ENCODE results near the gene LYST. TPM values are rescaled to one million over a fixed set of nuclear protein-coding genes. Genes with fewer than 3 reads are reported as not detected.

LYST gene
- total and polyA plus RNA-seq, 10 of the 15 experiments (the other 5 are each of a cell fraction or from before 2014, with no cell fraction given) = 3.3 to 28.1 (median 5.6) TPM

DNA sequence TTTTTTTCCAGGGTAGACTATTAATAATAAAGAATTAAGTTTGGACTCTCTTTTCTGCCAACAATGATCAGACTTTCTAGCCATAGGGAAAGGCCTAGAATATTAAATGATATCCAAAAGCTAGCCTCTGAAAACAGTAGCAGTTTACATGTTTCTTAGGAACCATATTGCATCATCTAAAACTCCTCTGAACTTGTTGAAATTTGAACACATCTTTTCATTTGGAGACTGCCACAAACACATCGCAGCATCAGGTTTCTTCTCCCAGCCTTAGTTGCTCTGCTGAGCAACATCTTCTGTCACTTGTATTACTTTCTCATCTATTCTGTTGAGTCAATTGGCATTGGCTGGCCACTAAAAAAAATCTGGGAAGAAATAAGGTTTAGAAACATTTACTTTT, 153.9 kb downstream of the LYST start (continued):
- no peak for TF ChIP-seq ZNF592 (IDR thresholded peaks at IDR 0.05)

DNA sequence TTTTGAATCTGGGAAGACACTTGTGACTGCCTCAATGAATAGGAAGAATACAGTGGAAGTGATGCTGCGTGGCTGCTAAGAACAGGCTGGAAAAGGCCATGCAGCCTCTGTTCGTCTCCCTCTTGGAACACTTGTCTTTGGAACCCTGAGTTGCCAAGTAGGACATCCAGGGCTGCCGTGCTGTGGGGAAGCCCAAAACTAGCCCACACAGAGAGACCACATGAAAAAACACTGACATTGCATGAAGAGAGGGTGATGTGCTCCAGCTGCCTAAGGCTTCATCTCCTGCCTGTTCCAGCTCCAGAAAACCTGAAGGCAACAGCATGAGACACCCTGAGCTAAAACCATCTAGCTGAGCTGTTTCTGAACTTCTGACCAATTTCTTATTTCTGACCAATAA, 156.0 kb downstream of the LYST start:
- H3K9me3 ChIP-seq (replicated peaks; ENCODE audit: control insufficient read depth, insufficient read depth, low read length) = no peaks in the 10 kb centered on the region
- H3K4me2 ChIP-seq (ENCODE audit: control insufficient read depth, insufficient read depth) = no peak overlapping the region
- ChIA-PET POLR2A (no interaction called here), RAD21 (ENCODE audit: unreplicated experiment) (interaction anchor here (1.2 to 1.7 kb wide), 2 partner anchors 132 to 261 kb away, joined by 6 to 7 read pairs; no protein-coding TSS in a partner anchor), SMC1A (ENCODE audit: uncharacterized antibody, unreplicated experiment) (interaction anchor here (0.7 to 1.4 kb wide), 6 partner anchors 20 to 183 kb away, joined by 3 to 5 read pairs (median 3); no protein-coding TSS in a partner anchor), CTCF (interaction anchor here (1.4 to 1.6 kb wide), 2 partner anchors 10 to 132 kb away, joined by 4 to 7 read pairs; no protein-coding TSS in a partner anchor)
- H3K9ac ChIP-seq (ENCODE audit: control insufficient read depth, insufficient read depth, low read length) = no peak overlapping the region
- no peak overlapping the region for H2AFZ ChIP-seq (ENCODE audit: control insufficient read depth, low read depth, low read length)
- DNase-seq (ENCODE audit: low read depth, low spot score) (no peak), FAIRE-seq (no peak), ATAC-seq (no peak)
- H3K79me2 ChIP-seq (ENCODE audit: control insufficient read depth, insufficient read depth, low read length) = no peaks in the 10 kb centered on the region
- intact Hi-C loops (cut with micrococcal nuclease; ENCODE audit: unreplicated experiment) (no loop called here), in situ Hi-C loops (cut with MboI) (no loop called here)
- TF ChIP-seq CREB1 (IDR thresholded peaks at IDR 0.05; ENCODE audit: low read depth) (no peak), USF1 (IDR thresholded peaks at IDR 0.05; ENCODE audit: borderline replicate concordance, extremely low read length, insufficient read depth, low read depth, low read length) (no peak), RUNX3 (IDR thresholded peaks at IDR 0.05; ENCODE audit: low read length) (no peak), ZNF207 (IDR thresholded peaks at IDR 0.05; ENCODE audit: borderline replicate concordance) (no peak), CBFB (IDR thresholded peaks at IDR 0.05; ENCODE audit: low read depth) (no peak), SIN3A (IDR thresholded peaks at IDR 0.05; ENCODE audit: low read depth, low read length) (no peak), RB1 (IDR thresholded peaks at IDR 0.05; ENCODE audit: borderline replicate concordance) (no peak), ATF7 (IDR thresholded peaks at IDR 0.05; ENCODE audit: low read depth) (no peak)
- 82% methylated on average over 3 of the region's 3 CpGs for WGBS (ENCODE audit: insufficient coverage, insufficient replicate concordance, low lambda C conversion rate, missing lambda C conversion rate)
- H3K4me3 ChIP-seq = no peak overlapping the region
- H3K4me1 ChIP-seq (ENCODE audit: control insufficient read depth, insufficient read depth, low read length) = no peaks in the 10 kb centered on the region
- H3K27ac ChIP-seq (ENCODE audit: control insufficient read depth, insufficient read depth) = no peak overlapping the region
- BruUV-seq (replicated peaks) = no TSS peak
- no peaks in the 10 kb centered on the region; a peak in 2 of 4 replicates for H3K36me3 ChIP-seq (ENCODE audit: control insufficient read depth in 2 of 2, insufficient read depth in 2 of 2, low read length in 1 of 2)
- H3K27me3 ChIP-seq (replicated peaks in 1 of 2; ENCODE audit: control insufficient read depth in 2 of 2, insufficient read depth in 2 of 2, low read length in 1 of 2) = no peaks in the 10 kb centered on the region
- no peaks in the 10 kb centered on the region for H4K20me1 ChIP-seq (ENCODE audit: control insufficient read depth, insufficient read depth)
